GM12874 (cell line): ENCODE data around the gene KREMEN2.

ENCODE experiments used
- TF ChIP-seq, protein P1 (sequence below): IDR thresholded peaks from 2 replicates; pipeline ENCODE4 v1.5.1; 2011; ENCODE audit warnings: low read depth, mild to moderate bottlenecking, control low read depth, low read length, moderate library complexity; ENCODE audit not compliant: insufficient read depth

Gene KREMEN2

DNA sequence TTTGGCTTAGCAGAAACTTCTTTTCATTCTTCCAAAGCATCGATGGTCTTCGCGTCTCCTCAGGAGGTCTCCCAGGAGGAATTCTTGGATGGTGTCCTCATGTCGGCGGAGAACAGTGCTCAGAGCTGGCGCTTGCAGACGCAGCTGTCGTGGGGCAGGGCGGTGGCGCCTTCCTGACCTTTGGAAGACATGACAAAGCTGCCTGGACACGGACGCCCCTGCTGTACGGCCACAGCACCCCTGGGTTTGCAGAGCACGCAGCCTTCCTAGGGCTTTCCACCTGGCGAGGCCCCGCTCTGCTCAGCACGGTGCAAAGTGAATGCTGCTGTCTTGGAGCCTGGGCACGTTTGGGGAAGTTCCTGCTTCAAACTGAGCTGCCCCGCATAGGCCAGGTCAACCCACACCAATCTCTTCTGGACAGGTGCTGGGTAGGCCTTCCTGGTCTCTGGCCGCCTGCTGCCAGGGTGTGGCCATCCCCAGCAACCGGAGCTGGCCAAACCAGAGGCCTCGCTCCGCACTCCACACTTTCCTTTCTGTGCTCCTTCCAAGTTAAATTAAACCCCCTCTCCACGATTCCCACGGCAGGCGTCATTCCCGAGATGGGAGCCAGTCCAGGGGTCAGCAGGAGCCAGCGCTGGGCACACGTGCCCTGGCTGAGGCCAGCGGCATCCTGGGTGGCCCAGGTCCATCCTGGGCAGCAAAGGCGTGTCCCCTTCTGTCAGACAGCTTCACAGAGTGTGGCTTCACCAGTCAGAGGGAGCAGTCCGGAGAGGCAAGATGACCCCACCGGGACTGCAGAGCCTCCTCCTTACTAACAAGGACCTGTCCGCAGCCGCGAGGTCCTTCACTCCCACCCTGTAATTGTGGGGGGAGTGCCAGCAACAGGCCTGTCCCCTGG lies 15.0 kb upstream of the KREMEN2 start:
- TF ChIP-seq, protein P1, sequence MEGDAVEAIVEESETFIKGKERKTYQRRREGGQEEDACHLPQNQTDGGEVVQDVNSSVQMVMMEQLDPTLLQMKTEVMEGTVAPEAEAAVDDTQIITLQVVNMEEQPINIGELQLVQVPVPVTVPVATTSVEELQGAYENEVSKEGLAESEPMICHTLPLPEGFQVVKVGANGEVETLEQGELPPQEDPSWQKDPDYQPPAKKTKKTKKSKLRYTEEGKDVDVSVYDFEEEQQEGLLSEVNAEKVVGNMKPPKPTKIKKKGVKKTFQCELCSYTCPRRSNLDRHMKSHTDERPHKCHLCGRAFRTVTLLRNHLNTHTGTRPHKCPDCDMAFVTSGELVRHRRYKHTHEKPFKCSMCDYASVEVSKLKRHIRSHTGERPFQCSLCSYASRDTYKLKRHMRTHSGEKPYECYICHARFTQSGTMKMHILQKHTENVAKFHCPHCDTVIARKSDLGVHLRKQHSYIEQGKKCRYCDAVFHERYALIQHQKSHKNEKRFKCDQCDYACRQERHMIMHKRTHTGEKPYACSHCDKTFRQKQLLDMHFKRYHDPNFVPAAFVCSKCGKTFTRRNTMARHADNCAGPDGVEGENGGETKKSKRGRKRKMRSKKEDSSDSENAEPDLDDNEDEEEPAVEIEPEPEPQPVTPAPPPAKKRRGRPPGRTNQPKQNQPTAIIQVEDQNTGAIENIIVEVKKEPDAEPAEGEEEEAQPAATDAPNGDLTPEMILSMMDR = no peak

DNA sequence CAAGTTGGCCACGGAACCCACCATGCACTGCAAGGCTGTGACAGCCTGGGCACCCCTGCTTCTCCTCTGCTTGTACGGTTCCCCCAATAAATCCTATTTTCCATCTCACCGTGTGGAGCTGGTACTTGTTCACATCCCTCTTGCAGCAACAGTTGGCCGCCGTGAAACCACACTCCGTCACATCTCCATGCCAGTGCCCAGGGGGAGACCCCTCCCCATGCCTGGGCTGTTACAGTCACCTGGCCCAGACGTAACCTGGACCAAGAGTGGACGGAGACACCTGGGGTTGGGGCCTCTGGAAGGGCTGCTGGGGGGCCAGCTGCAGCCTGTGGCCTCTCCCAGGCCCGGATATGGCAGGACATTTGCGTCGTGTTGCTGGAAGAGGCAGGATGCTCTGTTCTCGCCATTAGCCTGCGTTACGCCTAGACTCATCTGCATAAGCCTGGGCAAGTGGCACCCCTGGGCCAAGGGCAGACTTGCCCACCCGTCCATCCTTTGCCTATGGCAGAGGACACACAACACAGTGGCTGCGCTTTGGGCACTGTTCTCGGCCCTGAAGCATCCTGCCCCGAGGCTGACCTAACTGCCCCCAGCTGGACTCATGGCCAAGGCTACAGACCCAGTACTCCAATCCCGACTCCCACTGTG lies 14.2 kb upstream of the KREMEN2 start:
- TF ChIP-seq, protein P1 = no peak

DNA sequence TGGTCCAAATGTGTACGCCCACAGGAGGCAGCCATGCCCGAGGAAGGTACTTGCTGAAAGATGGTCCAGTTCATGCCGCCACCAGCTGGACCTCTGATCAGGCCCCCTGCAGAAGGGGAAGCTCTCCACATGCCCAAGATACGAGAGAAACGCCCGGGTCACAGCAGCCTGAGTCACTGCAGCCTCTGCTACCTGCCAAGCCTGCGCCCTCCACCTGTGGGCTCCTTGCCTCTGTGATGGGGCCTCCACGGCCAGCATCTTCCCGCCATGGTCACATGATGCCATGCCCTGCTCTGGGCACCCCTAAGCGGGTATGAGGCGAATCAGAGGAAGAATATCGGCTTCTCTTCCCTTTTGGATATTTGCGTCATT lies 13.7 kb upstream of the KREMEN2 start:
- TF ChIP-seq, protein P1 = no peak

DNA sequence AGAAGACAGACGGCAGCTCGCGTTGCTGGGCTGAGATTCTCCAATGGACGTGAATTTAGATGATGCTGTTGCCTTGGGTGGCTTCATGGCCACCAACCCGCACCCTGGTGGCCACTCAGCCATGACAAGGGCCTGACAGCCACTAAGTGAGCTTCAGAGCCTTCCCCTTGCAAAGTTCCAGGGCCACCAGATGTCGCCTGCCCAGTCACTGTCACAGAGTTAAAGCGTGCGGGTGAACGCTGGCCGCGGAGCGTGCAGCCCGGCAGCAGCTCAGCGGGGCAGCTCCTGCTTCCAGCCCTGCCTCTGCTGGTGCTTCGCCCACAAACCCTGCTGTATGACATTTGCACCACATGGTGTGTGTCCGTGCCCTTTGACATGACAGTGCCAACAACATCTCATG lies 13.3 kb upstream of the KREMEN2 start:
- TF ChIP-seq, protein P1 = no peak

DNA sequence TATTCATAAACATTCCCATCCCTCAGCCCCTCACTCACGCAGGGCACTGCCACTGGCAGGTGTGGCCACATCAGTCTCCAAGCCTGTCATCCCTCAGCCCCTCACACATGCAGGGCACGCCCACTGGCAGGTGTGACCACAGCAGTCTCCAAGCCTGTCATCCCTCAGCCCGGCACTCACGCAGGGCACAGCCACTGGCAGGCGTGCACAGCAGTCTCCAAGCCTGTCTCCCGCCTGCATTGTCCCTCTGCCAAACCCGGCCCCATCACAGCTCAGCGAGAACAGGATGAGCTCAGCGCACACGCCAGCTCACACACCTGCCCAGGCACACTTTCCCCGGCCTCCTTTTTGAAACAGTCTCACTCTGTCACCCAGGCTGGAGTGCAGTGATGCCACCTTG lies 11.4 kb upstream of the KREMEN2 start:
- TF ChIP-seq, protein P1 = no peak

DNA sequence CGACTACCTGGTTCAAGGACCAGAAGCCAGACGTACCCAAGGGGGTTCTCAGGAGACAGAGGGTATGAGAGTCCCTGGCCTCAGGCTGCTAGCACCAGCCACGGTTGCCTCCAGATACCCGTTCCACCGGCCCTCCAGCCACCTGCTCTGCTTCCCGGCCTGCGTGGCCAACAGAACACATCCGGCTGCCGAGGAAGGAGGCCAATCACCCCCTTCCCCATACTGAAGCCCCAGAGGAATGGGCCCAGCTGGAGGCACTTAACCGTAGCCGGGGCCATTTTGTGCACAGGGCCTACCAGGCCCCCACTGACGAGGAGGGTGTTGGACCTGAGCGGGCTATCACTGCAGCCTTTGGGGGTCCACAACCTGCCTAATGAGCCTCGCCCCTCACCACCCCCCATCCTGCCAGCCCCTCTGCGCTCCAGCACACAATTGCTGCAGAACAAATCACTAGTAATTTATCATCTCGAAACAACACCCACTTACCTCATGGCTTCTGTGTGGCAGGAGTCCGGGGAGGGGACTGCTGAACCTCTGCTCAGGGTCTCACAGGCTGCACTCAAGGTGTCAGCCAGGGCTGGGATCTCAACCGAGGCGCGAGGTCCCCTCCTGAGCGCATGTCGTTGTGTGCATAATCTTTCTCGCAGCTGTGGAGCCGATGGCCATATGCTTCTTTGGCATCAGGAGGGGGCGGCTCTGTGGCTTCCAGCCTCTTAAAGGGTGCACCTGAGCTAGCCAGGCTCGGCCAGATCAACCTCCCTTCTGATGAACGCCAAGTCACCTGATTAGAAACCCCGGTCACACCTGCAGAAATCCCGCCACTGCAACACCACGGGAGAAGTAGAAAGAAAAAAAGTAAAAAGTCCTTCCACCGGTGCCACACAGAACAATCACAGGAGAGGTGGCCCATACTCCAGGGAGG lies 10.1 kb upstream of the KREMEN2 start:
- TF ChIP-seq, protein P1 = no peak
